Measurements from ENCODE around the gene GZMM. TPM values are rescaled to one million over a fixed set of nuclear protein-coding genes. Genes with fewer than 3 reads are reported as not detected.

GZMM gene
- total RNA-seq, 2 donors from 2014 or later: 0.51 TPM; not detected in 1

GRCh38 chr19:539429-540030, 4.3 kb upstream of the GZMM start:
- H3K36me3 ChIP-seq (ENCODE audit: control insufficient read depth, insufficient read depth, low read length): peaks cover 24% of the 10 kb centered on the region
- H3K4me3 Mint-ChIP-seq: no peak overlapping the region
- no peaks in the 10 kb centered on the region for H3K9me3 ChIP-seq (ENCODE audit: control insufficient read depth, low read length)
- DNase-seq: no peak
- H3K27me3 Mint-ChIP-seq (ENCODE audit: insufficient read depth): no peaks in the 10 kb centered on the region
- no peak overlapping the region for H3K4me3 ChIP-seq (ENCODE audit: low read length)
- no peaks in the 10 kb centered on the region for H3K27me3 ChIP-seq (ENCODE audit: control insufficient read depth, insufficient read depth, low read length, poor library complexity, severe bottlenecking)
- 91 to 92% methylated on average over 16 to 30 of the region's 30 CpGs for WGBS, 2 experiments (ENCODE audit: insufficient coverage in 1 of 2, insufficient read length in 1 of 2)
- H3K9me3 Mint-ChIP-seq: no peaks in the 10 kb centered on the region
- H3K36me3 Mint-ChIP-seq (ENCODE audit: low read depth): peaks cover 21% of the 10 kb centered on the region
- no peak for TF ChIP-seq CTCF (conservative IDR thresholded peaks at IDR 0.05)
- H3K4me1 Mint-ChIP-seq: no peaks in the 10 kb centered on the region
- H3K27ac Mint-ChIP-seq: no peak overlapping the region
- H3K9ac ChIP-seq (ENCODE audit: extremely low read depth, low read length, poor library complexity, severe bottlenecking): no peak overlapping the region
- H3K27ac ChIP-seq (ENCODE audit: low read depth, low read length): no peak overlapping the region
- no peaks in the 10 kb centered on the region for H3K4me1 ChIP-seq (ENCODE audit: control insufficient read depth, insufficient read depth, low read length)

GRCh38 chr19:540867-541637, 2.8 kb upstream of the GZMM start:
- WGBS, 2 experiments (ENCODE audit: insufficient coverage in 1 of 2, insufficient read length in 1 of 2): 93 to 95% methylated on average over 48 to 51 of the region's 51 CpGs
- Mint-ChIP-seq H3K9me3 (no peaks in the 10 kb centered on the region), H3K27ac (no peak overlapping the region), H3K36me3 (ENCODE audit: low read depth) (peaks cover 20% of the 10 kb centered on the region), H3K27me3 (ENCODE audit: insufficient read depth) (no peaks in the 10 kb centered on the region), H3K4me3 (no peak overlapping the region), H3K4me1 (no peaks in the 10 kb centered on the region)
- no peak for DNase-seq
- TF ChIP-seq CTCF (conservative IDR thresholded peaks at IDR 0.05): no peak
- no peak overlapping the region for H3K4me3 ChIP-seq (ENCODE audit: low read length)
- no peak overlapping the region for H3K9ac ChIP-seq (ENCODE audit: extremely low read depth, low read length, poor library complexity, severe bottlenecking)
- no peak overlapping the region for H3K27ac ChIP-seq (ENCODE audit: low read depth, low read length)
- H3K4me1 ChIP-seq (ENCODE audit: control insufficient read depth, insufficient read depth, low read length): no peaks in the 10 kb centered on the region
- no peaks in the 10 kb centered on the region for H3K27me3 ChIP-seq (ENCODE audit: control insufficient read depth, insufficient read depth, low read length, poor library complexity, severe bottlenecking)
- no peaks in the 10 kb centered on the region for H3K9me3 ChIP-seq (ENCODE audit: control insufficient read depth, low read length)
- H3K36me3 ChIP-seq (ENCODE audit: control insufficient read depth, insufficient read depth, low read length): peaks cover 15% of the 10 kb centered on the region

GRCh38 chr19:541699-542098, 2.2 kb upstream of the GZMM start:
- Mint-ChIP-seq H3K4me3 (no peak overlapping the region), H3K27me3 (ENCODE audit: insufficient read depth) (no peaks in the 10 kb centered on the region), H3K4me1 (no peaks in the 10 kb centered on the region), H3K36me3 (ENCODE audit: low read depth) (peaks cover 19% of the 10 kb centered on the region), H3K9me3 (no peaks in the 10 kb centered on the region), H3K27ac (no peak overlapping the region)
- no peak for DNase-seq
- peaks cover 10% of the 10 kb centered on the region for H3K36me3 ChIP-seq (ENCODE audit: control insufficient read depth, insufficient read depth, low read length)
- no peak overlapping the region for H3K9ac ChIP-seq (ENCODE audit: extremely low read depth, low read length, poor library complexity, severe bottlenecking)
- H3K9me3 ChIP-seq (ENCODE audit: control insufficient read depth, low read length): no peaks in the 10 kb centered on the region
- H3K4me3 ChIP-seq (ENCODE audit: low read length): no peak overlapping the region
- H3K27me3 ChIP-seq (ENCODE audit: control insufficient read depth, insufficient read depth, low read length, poor library complexity, severe bottlenecking): no peaks in the 10 kb centered on the region
- no peak for TF ChIP-seq CTCF (conservative IDR thresholded peaks at IDR 0.05)
- H3K4me1 ChIP-seq (ENCODE audit: control insufficient read depth, insufficient read depth, low read length): no peaks in the 10 kb centered on the region
- 94 to 96% methylated on average over 16 to 26 of the region's 26 CpGs for WGBS, 2 experiments (ENCODE audit: insufficient coverage in 1 of 2, insufficient read length in 1 of 2)
- no peak overlapping the region for H3K27ac ChIP-seq (ENCODE audit: low read depth, low read length)
